HL-60 (cell line): ENCODE data around the gene ZNF839.

ENCODE experiments used
- TF ChIP-seq, protein P1 (sequence below): IDR thresholded peaks from one replicate; pipeline ENCODE4 v1.5.1; 2011; ENCODE audit warnings: low read length, control low read depth, inconsistent platforms; ENCODE audit not compliant: insufficient read depth
- TF ChIP-seq, protein P2 (sequence below): IDR thresholded peaks from 2 replicates; pipeline ENCODE4 v1.6.1; 2012; ENCODE audit warnings: low read depth; ENCODE audit not compliant: insufficient replicate concordance

DNA sequence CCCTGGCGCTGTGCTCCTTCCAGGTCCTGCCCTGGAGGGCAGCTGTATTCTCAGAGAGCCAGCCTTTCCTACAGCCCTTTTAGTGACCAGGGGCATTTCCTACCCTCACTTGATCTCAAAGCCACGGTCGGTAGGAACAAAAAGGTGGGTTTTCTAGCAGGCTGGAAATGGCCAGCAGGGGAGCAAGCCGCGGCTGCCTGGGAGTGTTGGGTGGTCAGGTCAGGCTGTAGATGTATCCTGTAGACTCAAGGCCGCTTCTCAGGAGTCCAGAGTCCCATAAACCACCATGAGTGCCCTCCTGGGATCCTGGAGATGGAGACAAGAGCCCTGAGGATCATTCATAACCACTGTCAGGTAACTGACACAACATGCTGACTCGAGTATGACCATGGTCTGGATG lies 24.5 kb downstream of the ZNF839 start:
- TF ChIP-seq, protein P1, sequence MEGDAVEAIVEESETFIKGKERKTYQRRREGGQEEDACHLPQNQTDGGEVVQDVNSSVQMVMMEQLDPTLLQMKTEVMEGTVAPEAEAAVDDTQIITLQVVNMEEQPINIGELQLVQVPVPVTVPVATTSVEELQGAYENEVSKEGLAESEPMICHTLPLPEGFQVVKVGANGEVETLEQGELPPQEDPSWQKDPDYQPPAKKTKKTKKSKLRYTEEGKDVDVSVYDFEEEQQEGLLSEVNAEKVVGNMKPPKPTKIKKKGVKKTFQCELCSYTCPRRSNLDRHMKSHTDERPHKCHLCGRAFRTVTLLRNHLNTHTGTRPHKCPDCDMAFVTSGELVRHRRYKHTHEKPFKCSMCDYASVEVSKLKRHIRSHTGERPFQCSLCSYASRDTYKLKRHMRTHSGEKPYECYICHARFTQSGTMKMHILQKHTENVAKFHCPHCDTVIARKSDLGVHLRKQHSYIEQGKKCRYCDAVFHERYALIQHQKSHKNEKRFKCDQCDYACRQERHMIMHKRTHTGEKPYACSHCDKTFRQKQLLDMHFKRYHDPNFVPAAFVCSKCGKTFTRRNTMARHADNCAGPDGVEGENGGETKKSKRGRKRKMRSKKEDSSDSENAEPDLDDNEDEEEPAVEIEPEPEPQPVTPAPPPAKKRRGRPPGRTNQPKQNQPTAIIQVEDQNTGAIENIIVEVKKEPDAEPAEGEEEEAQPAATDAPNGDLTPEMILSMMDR, result no peak
- TF ChIP-seq, protein P2, sequence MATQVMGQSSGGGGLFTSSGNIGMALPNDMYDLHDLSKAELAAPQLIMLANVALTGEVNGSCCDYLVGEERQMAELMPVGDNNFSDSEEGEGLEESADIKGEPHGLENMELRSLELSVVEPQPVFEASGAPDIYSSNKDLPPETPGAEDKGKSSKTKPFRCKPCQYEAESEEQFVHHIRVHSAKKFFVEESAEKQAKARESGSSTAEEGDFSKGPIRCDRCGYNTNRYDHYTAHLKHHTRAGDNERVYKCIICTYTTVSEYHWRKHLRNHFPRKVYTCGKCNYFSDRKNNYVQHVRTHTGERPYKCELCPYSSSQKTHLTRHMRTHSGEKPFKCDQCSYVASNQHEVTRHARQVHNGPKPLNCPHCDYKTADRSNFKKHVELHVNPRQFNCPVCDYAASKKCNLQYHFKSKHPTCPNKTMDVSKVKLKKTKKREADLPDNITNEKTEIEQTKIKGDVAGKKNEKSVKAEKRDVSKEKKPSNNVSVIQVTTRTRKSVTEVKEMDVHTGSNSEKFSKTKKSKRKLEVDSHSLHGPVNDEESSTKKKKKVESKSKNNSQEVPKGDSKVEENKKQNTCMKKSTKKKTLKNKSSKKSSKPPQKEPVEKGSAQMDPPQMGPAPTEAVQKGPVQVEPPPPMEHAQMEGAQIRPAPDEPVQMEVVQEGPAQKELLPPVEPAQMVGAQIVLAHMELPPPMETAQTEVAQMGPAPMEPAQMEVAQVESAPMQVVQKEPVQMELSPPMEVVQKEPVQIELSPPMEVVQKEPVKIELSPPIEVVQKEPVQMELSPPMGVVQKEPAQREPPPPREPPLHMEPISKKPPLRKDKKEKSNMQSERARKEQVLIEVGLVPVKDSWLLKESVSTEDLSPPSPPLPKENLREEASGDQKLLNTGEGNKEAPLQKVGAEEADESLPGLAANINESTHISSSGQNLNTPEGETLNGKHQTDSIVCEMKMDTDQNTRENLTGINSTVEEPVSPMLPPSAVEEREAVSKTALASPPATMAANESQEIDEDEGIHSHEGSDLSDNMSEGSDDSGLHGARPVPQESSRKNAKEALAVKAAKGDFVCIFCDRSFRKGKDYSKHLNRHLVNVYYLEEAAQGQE, result no peak
